GF-D8 (cell line): ENCODE data around the gene HMGCL.
A peak's percentile ranks its signal among the peaks of the same experiment; 100 is the strongest.

ENCODE experiments used
- DNase-seq: peaks from one replicate; lab custom pipeline; 2025; lab: John Stamatoyannopoulos, UW

HMGCL gene

GRCh38 chr1:23776217-23776616, 49.0 kb downstream of the HMGCL start:
- DNase-seq, result no peak

GRCh38 chr1:23774174-23774880, 50.9 kb downstream of the HMGCL start:
- DNase-seq, result peak; percentile 57

GRCh38 chr1:23772854-23773242, 52.4 kb downstream of the HMGCL start:
- DNase-seq, result no peak

GRCh38 chr1:23772049-23772853, 53.0 kb downstream of the HMGCL start:
- no peak for DNase-seq

- DNase-seq, result no peak
Measured at GRCh38 chr1:23768733-23769132, 56.5 kb downstream of the HMGCL start.

DNA sequence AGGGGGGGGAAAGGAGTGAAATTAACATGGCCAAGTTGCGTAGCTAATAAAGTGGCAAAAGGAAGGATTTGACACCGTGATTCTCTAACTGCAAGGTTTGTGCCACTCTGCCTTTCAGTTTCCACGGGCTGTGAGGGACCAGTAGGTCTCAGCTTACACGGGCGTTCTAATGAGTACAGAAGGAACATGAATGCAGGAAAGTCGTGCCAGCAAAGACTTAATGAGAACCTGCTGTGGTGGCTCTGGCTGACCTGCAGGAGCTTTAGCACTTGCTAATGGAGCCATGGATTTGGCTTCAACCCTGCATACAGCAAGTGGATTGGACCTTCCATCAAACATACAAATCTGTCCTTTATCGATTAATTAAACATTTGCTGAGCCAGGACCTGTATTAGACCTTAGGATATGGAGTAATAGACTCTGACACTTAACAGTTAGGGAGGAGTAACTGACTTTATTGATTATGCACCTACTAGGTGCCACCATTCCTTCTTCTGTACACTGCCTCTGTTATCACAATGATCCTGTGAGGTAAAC, 62.1 kb downstream of the HMGCL start:
- DNase-seq, result no peak

DNA sequence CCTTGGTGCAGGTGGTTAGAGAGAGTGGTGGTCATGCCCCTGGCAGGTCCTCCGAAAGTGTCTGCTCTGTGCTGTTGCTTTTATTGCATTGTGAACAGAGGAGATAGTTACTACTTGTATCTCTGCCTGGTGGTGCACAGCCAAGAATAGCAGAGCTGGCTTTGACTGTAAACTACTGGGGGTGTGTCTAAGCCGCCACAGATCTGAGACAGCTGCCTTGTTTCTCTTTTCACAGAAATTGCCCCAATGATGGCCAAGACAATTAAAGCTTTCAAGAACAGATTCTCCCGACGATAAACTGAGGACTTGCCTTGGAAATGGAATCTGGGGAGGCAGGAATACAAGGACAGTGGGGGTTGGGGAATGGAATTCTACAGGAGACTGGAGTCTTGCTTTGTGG, 66.0 kb downstream of the HMGCL start:
- DNase-seq, result no peak

DNA sequence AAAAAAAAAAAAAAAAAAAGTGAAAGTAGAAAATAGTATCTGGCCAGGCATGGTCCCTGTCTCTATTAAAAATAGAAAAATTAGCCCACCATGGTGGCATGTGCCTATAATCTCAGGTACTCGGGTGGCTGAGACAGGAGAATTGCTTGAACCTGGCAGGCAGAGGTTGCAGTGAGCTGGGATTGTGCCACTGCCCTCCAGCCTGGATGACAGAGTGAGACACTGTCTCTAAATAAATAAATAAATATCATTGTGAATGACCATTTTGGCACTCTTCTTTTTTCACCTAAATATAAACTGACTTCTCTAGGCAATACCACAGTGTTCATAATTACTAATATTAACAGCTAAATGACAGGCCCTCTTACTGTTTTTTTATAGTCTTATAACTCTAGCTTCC, 67.4 kb downstream of the HMGCL start:
- DNase-seq, result no peak

DNA sequence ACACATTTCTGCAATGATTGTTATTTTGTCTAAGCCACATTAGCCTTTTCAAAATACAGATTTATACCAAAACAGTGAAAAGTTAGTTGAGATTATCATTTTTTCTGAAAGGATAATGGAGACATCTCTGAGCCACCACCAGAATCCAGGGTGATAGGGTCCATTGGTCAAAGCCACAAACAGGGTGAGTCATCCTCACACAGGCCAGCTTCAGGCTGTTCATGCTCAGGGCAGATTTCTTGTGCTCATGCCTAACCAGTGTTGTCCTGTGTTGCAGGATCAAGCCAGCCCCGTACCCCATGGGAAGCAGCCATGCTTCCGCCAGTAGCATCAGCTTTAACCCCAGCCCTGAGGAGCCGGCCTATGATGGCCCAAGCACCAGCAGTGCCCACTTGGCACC, 68.6 kb downstream of the HMGCL start:
- DNase-seq, result no peak

DNA sequence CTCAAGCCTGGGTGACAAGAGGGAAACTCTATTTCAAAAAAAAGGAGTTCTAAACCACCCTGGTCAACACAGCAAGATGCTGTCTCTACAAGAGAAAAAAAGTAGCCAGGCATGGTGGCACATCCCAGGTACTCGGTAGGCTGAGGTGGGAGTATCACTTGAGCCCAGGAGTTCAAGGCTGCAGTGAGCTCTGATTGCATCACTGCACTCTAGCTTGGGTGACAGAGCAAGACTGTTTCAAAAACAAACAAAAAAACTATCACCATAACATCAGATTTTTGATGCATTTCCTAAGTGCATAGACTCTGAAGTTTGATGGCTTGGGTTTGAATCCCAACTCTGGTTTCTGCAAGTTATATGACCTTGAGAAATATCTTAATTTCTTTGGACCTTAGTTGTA, 72.3 kb downstream of the HMGCL start:
- DNase-seq, result no peak
